ENCODE results near the gene CRYGB. TPM values are rescaled to one million over a fixed set of nuclear protein-coding genes. Genes with fewer than 3 reads are reported as not detected.
"Not testable (repeated sequence)": the region's sequence is repeated elsewhere in the genome, so short reads cannot be mapped to it uniquely, and the experiment has no call there.

The CRYGB gene
- total RNA-seq, 1 donor from 2014 or later, result not detected

DNA sequence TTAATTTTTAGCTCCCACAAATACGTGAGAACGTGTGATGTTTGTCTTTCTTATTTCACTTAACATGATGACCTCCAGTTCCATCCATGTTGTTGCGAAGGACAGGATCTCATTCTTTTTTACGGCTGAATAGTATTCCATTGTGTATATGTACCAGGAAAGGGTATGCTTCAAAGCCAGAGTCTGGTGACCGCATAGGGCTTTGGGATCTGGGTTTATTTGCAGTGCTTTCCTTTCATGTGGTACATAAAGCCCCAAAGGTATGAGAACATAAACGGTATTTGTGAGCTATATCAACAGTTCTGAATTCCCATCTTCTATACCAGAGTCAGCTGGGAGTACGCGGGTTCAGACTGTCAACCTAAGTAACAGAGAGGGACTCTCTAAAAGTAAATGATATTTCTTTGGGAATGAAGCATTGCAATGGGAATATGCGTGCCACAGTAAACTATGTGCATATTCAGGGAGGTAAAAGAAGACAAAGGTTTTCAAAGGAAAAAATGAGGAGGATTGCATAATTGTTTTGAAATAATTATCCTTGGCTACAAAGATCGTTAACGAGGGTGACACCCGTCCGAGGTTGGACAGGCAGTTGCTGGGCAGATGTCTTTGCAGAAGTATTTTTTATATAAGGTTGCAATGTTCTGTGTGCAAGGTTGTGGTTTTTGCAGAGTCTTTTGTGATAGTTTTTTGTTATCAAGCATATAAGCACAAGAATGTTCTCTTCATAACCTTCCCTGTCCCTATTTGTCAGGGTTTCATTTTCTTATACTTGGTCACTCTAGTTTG lies 46.1 kb downstream of the CRYGB start:
- Mint-ChIP-seq H3K27ac (ENCODE audit: unreplicated experiment) (no peak overlapping the region), H3K4me1 (ENCODE audit: unreplicated experiment) (peaks cover 10% of the 10 kb centered on the region)

DNA sequence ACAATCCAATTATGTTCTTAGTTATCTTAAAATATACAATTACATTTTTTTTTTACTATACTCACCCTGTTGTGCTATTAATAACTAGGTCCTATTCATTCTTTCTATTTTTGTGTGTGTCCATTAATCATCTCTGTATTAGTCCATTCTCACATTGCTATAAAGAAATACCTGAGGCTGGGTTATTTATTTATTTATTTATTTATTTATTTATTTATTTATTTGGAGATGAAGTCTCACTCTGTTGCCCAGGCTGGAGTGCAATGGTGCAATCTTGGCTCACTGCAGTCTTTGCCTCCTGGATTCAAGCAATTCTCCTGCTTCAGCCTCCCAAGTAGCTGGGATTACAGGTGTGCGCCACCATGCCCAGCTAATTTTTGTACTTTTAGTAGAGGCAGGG lies 47.3 kb downstream of the CRYGB start:
- H3K4me1 Mint-ChIP-seq (ENCODE audit: unreplicated experiment); H3K9me3 Mint-ChIP-seq (ENCODE audit: unreplicated experiment); H3K4me3 Mint-ChIP-seq (ENCODE audit: unreplicated experiment); H3K36me3 Mint-ChIP-seq (ENCODE audit: low read depth, unreplicated experiment); DNase-seq (ENCODE audit: low spot score); H3K27me3 Mint-ChIP-seq (ENCODE audit: unreplicated experiment); H3K27ac Mint-ChIP-seq (ENCODE audit: unreplicated experiment): not testable (repeated sequence)

More for the DNA sequence above, 46.1 kb downstream of the CRYGB start:
- H3K4me3 Mint-ChIP-seq (ENCODE audit: unreplicated experiment), result no peak overlapping the region
- H3K9me3 Mint-ChIP-seq (ENCODE audit: unreplicated experiment), result no peaks in the 10 kb centered on the region
- peaks cover 2% of the 10 kb centered on the region for H3K27me3 Mint-ChIP-seq (ENCODE audit: unreplicated experiment)
- TF ChIP-seq, protein P1, sequence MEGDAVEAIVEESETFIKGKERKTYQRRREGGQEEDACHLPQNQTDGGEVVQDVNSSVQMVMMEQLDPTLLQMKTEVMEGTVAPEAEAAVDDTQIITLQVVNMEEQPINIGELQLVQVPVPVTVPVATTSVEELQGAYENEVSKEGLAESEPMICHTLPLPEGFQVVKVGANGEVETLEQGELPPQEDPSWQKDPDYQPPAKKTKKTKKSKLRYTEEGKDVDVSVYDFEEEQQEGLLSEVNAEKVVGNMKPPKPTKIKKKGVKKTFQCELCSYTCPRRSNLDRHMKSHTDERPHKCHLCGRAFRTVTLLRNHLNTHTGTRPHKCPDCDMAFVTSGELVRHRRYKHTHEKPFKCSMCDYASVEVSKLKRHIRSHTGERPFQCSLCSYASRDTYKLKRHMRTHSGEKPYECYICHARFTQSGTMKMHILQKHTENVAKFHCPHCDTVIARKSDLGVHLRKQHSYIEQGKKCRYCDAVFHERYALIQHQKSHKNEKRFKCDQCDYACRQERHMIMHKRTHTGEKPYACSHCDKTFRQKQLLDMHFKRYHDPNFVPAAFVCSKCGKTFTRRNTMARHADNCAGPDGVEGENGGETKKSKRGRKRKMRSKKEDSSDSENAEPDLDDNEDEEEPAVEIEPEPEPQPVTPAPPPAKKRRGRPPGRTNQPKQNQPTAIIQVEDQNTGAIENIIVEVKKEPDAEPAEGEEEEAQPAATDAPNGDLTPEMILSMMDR (IDR thresholded peaks at IDR 0.05; ENCODE audit: unreplicated experiment), result no peak
- no peaks in the 10 kb centered on the region for H3K36me3 Mint-ChIP-seq (ENCODE audit: low read depth, unreplicated experiment)
- no peak for DNase-seq (ENCODE audit: low spot score)

DNA sequence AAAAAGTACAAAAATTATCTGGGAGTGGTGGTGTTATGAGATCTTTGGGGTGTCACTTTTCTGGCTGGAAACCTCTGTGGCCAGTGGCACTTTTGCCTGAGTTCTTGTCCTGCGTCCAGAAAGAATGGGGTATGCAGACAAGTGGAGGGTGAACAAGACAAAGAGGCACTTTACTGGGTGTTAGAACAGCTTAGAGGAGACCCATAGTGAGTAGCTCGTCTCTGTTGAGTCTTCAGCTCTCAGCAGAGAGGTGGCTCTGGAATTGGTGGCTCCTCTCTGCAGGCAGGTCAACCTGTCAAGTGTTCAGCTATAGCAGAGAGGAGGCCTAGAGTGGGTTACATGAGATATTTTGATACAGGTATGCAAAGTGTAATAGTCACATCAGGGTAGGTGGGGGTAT lies 47.7 kb downstream of the CRYGB start:
- H3K36me3 Mint-ChIP-seq (ENCODE audit: low read depth, unreplicated experiment), result no peaks in the 10 kb centered on the region
- DNase-seq (ENCODE audit: low spot score), result no peak
- H3K4me3 Mint-ChIP-seq (ENCODE audit: unreplicated experiment), result no peak overlapping the region
- peaks cover 2% of the 10 kb centered on the region for H3K27me3 Mint-ChIP-seq (ENCODE audit: unreplicated experiment)
- H3K27ac Mint-ChIP-seq (ENCODE audit: unreplicated experiment), result no peak overlapping the region
- no peaks in the 10 kb centered on the region for H3K9me3 Mint-ChIP-seq (ENCODE audit: unreplicated experiment)
- H3K4me1 Mint-ChIP-seq (ENCODE audit: unreplicated experiment), result peaks cover 10% of the 10 kb centered on the region
- TF ChIP-seq, protein P1 (IDR thresholded peaks at IDR 0.05; ENCODE audit: unreplicated experiment), result no peak

DNA sequence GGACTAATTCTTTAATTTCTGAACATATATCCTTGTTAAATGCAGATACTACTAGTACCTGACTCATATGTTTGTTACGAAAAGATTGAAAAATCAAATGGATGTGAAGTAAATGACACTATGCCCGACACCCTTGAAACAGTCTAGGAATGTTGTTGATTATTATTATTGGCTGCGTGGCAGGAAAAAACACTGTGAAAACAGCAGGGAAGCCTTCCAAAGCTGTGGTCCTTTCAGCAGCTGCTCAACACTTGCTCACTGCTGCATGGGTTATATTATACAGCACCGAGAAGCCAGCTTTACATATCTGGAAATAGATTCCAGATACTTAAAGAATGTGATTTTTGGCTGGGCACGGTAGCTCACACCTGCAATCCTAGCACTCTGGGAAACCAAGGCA lies 48.2 kb downstream of the CRYGB start:
- TF ChIP-seq, protein P1 (IDR thresholded peaks at IDR 0.05; ENCODE audit: unreplicated experiment), result no peak
- Mint-ChIP-seq H3K4me1 (ENCODE audit: unreplicated experiment) (peaks cover 10% of the 10 kb centered on the region), H3K4me3 (ENCODE audit: unreplicated experiment) (no peak overlapping the region), H3K9me3 (ENCODE audit: unreplicated experiment) (no peaks in the 10 kb centered on the region), H3K36me3 (ENCODE audit: low read depth, unreplicated experiment) (no peaks in the 10 kb centered on the region), H3K27me3 (ENCODE audit: unreplicated experiment) (peaks cover 2% of the 10 kb centered on the region), H3K27ac (ENCODE audit: unreplicated experiment) (no peak overlapping the region)
- DNase-seq (ENCODE audit: low spot score), result no peak

DNA sequence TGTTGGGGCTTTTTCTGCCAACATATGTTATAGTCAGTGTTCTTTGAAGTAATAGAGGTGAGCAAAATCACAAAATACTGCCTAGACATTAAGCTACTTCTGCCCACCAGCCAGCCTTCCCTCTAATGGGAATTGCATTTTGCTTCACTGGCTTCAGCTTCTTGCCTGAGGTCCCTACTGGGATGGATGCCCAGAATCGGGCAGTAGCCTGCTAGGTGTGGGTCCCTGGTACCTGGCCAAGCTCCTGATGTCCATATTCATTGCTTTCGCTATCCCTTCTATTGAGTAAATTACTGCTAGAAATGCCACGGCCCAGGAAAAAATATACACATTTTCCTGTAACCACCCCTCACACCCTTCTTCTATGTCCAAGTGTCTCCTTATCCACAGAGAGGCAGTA lies 48.6 kb downstream of the CRYGB start:
- Mint-ChIP-seq H3K36me3 (ENCODE audit: low read depth, unreplicated experiment) (no peaks in the 10 kb centered on the region), H3K27ac (ENCODE audit: unreplicated experiment) (no peak overlapping the region), H3K9me3 (ENCODE audit: unreplicated experiment) (no peaks in the 10 kb centered on the region), H3K4me1 (ENCODE audit: unreplicated experiment) (peaks cover 10% of the 10 kb centered on the region), H3K27me3 (ENCODE audit: unreplicated experiment) (peaks cover 2% of the 10 kb centered on the region), H3K4me3 (ENCODE audit: unreplicated experiment) (no peak overlapping the region)
- no peak for DNase-seq (ENCODE audit: low spot score)
- TF ChIP-seq, protein P1 (IDR thresholded peaks at IDR 0.05; ENCODE audit: unreplicated experiment), result no peak
